NCI-H446 (cell line): ENCODE data around the gene FBXW8.

Source experiments
- DNase-seq, 2 experiments: peaks; one replicate each; lab custom pipeline; 2025; lab: John Stamatoyannopoulos, UW

Gene FBXW8

GRCh38 chr12:116990971-116991966 is 80.5 kb downstream of the FBXW8 start:
- no peak for DNase-seq

- no peak for DNase-seq
Measured at GRCh38 chr12:116996093-116996492, 85.3 kb downstream of the FBXW8 start.

DNA sequence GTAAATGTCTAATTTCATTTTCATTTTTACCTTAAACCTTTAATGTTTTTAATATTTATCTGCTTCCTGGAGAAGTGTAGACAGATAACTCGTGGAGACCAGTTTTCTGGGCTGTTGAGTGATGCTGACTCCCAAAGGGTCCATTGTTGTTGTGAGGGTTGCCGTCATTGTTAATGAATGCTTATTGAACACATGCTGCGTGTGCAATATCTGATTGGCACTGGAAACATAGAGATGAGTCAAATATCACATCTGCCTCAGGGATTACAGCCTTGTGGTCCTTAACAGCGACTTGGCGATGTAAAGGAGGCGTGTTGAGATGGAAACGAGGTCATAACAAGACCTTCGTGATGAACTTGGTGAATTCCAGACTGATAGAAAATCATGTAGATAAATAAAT is 85.9 kb downstream of the FBXW8 start:
- no peak for DNase-seq

DNA sequence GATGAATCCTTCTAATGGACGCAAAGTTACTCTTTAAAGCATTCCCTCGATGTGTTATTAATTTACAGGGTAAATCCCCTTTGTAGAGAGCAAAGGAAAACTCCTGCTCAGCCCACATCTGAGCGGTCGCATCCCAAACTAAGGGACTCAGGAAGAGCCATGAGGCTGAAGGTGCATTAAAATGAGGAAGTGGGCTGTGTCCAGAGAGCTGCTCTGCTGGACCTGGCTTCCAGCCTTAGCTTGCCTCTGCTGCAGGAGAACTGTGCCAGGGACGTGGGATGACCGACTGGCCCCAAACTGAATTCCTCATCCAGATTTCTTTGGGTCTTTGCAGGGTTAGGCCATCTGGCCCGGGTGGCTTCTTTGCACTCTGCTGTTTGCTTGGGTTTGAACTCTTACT is 88.3 kb downstream of the FBXW8 start:
- DNase-seq = no peak

GRCh38 chr12:117000316-117000715 is 89.6 kb downstream of the FBXW8 start:
- DNase-seq = no peak

- no peak for DNase-seq
Measured at GRCh38 chr12:117002051-117002817, 91.5 kb downstream of the FBXW8 start.

GRCh38 chr12:117003883-117004404 is 93.2 kb downstream of the FBXW8 start:
- DNase-seq = no peak

DNA sequence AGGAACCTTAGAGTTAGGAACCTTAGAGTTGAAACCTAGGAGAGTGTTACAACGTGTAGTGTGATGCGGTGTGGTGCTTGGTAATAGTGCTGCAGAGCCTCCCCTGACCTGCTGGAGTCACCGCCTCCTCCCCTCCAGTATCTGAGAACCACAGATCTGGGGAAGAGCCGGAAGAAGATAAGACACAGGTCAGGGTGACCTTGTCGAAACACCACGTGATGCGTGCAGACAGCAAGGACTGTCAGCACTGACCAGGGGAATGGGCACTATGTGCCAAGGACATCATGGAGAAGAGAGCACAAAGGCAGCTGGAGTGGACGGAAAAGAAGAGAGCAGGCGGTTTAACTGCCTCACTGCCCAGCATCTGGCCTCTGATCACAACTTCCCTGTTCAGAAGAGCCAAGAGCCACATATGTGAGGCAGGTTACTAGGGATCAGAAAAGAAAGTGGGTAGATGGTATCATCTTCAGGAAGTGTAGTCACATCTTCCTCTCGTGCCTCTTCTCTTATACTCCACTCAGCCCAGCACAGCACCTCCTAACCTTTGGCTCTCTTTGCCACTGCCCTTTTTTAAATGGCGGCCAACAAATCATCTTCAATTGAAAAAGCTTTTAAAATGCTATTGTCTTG is 94.8 kb downstream of the FBXW8 start:
- no peak for DNase-seq

- no peak for DNase-seq
Measured at GRCh38 chr12:117006333-117006732, 95.6 kb downstream of the FBXW8 start.

GRCh38 chr12:117007577-117007976 is 96.8 kb downstream of the FBXW8 start:
- DNase-seq = no peak

DNA sequence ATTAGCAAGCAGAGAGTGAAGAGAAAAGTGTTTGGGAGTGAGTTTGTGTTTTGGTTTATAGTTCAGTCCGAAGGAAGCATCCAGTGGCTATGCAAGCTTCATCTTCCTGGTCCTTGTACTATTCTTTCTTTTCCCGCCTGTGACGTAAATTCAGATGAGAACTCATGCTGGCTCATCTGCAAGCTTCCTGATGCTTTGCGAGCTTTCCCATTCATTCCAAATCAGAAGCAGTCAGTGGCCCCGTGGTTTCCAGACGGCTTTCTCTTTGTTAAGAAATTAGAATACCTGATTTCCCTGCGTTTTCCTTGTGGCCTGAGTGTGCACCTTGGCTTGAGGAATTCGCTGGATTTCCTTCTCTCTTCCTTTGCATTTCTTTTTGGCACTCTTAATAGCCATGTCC is 99.0 kb downstream of the FBXW8 start:
- DNase-seq = no peak

- peak; percentile 16 to 60 for DNase-seq
Measured at GRCh38 chr12:117010693-117011451, 100.1 kb downstream of the FBXW8 start.

GRCh38 chr12:117011988-117012805 is 101.4 kb downstream of the FBXW8 start:
- peak; percentile 22 to 41 for DNase-seq

DNA sequence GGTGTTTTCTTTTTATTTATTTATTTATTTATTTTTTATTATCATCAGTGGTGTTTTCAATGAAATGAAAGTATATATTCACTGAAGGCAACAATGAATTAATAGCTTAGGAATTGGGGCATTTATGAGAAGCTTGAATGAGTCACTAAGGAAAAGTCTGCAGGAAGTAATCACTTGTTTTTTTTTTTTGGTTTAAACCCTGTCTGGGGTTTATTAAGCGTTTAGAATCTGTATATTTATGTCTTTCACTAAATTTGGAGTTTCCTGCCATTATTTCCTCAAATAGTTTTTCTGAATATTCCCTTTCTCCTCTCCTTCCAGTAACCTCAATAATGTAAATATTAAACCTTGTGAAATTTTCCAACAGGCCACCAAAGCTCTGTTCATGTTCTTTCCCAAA is 103.0 kb downstream of the FBXW8 start:
- DNase-seq = no peak

- DNase-seq = no peak
Measured at GRCh38 chr12:117014342-117014887, 103.7 kb downstream of the FBXW8 start.

DNA sequence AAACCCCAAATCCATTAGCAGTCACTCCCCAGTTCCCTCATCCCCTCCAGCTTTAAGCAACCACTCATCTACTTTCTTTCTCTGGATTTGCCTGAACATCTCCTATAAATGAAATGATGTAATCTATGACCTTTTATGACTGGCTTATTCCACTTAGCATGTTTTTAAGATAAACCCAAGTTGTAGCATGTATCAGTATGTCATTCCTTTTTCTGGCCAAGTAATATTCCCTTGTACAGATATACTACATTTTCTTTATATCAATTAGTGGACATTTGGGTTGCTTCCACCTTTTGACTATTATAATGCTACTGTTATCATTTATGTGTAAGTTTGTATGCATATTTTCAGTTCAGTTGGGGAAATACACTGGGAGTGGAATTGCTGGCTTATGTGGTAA is 105.1 kb downstream of the FBXW8 start:
- DNase-seq = no peak

- no peak for DNase-seq
Measured at GRCh38 chr12:117017807-117018206, 107.1 kb downstream of the FBXW8 start.

DNA sequence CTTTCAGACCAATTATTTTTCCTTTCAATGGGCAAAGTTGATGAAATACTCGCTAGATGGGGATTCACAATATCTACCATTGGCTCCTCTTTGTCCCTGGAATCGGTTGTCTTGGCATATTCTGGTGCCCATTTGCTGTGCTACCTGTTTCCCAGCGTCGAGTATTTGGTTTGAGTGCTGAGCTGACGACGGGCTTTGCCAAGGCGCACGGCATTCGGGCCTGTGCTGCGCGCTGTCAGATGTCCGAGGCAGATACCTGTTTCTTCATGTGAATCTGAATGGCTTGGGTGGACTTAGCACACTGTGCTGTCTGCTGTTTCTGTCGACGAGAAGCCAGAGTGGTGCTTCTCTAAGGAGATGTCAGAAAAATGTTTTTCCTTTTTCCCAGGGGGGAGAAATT is 107.5 kb downstream of the FBXW8 start:
- DNase-seq = no peak

DNA sequence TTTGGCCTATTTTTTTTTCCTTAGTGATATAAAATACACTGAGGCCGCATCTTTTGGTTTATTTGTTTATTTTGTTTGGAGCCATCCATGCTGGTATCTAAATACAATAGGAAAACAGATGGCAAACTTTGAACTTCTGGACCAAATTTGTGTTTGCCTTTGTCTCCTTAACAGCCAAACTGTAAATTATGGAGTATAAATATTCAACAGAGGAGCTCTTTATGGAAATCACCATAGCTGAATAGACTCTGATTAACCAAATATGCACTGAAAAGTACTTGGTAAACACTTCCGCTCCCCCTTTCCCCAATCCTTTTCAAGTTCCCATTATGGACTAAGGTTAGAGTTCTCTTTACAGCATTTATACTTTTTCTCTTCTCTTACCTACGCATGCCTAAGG is 107.9 kb downstream of the FBXW8 start:
- DNase-seq = no peak

GRCh38 chr12:117019866-117020265 is 109.1 kb downstream of the FBXW8 start:
- no peak for DNase-seq
